Hepatocyte (in vitro differentiated cells): ENCODE results near the gene OST4.

Experiments used
- EZH2 ChIP-seq: fragments of 200-600 bp; sonication (generic); IDR thresholded peaks from 2 replicates; pipeline ENCODE4 v1.6.1; 2016; ENCODE audit warnings: antibody characterized with exemption, mild to moderate bottlenecking, borderline replicate concordance
- EZH2phosphoT487 ChIP-seq: fragments of 200-600 bp; sonication (generic); IDR thresholded peaks from one replicate; pipeline ENCODE4 v1.6.1; 2018; ENCODE audit warnings: antibody characterized with exemption, mild to moderate bottlenecking, low read depth, moderate library complexity; ENCODE audit not compliant: unreplicated experiment, severe bottlenecking

GRCh38 chr2:27094353-27094984, 23.0 kb upstream of the OST4 start:
- no peak for TF ChIP-seq EZH2phosphoT487
- TF ChIP-seq EZH2, result no peak
